HCT116 (cell line): ENCODE data around the gene ZNF697.

Source experiments
- CEBPB ChIP-seq: IDR thresholded peaks from 2 replicates; pipeline ENCODE4 v1.6.1; 2012; ENCODE audit warnings: low read depth
- CTCF ChIP-seq, 3 experiments: fragments of 200-600 bp in 1 of 3; sonication (generic) in 1 of 3; IDR thresholded peaks in 2 of 3; conservative IDR thresholded peaks in 1 of 3; 2 replicates each; pipeline ENCODE4 v1.5.1; 2012 to 2017; ENCODE audit warnings: low read depth in 2 of 3, low read length in 2 of 3, antibody characterized with exemption in 1 of 3, borderline replicate concordance in 1 of 3, control low read depth in 1 of 3, mild to moderate bottlenecking in 1 of 3, mixed read lengths in 1 of 3, mixed run types in 1 of 3, moderate library complexity in 1 of 3; ENCODE audit not compliant: insufficient read depth in 1 of 3
- EGR1 ChIP-seq: IDR thresholded peaks from 2 replicates; pipeline ENCODE4 v1.6.1; 2012; ENCODE audit warnings: low read depth
- ELF1 ChIP-seq: IDR thresholded peaks from 2 replicates; pipeline ENCODE4 v1.6.1; 2012; ENCODE audit warnings: low read depth, borderline replicate concordance
- EZH2 ChIP-seq: fragments of 200-600 bp; sonication (generic); IDR thresholded peaks from 2 replicates; pipeline ENCODE4 v1.6.1; 2017; ENCODE audit warnings: antibody characterized with exemption, mixed run types
- EZH2phosphoT487 ChIP-seq: fragments of 200-600 bp; IDR thresholded peaks from 2 replicates; pipeline ENCODE4 v1.6.1; 2018; ENCODE audit warnings: antibody characterized with exemption, borderline replicate concordance
- JUND ChIP-seq: IDR thresholded peaks from 2 replicates; pipeline ENCODE4 v1.6.1; 2012
- MAX ChIP-seq: IDR thresholded peaks from 2 replicates; pipeline ENCODE4 v1.6.1; 2012
- POLR2A ChIP-seq: IDR thresholded peaks from 2 replicates; pipeline ENCODE4 v1.7.0; 2011; ENCODE audit warnings: borderline replicate concordance; ENCODE audit not compliant: insufficient read depth, insufficient read length; ENCODE audit errors: extremely low read depth
- SRF ChIP-seq: IDR thresholded peaks from 2 replicates; pipeline ENCODE4 v1.6.1; 2012; ENCODE audit warnings: low read depth
- TCF7L2 ChIP-seq: IDR thresholded peaks from 2 replicates; pipeline ENCODE4 v1.7.0; 2011; ENCODE audit warnings: borderline replicate concordance, inconsistent platforms; ENCODE audit not compliant: insufficient read depth, insufficient read length; ENCODE audit errors: extremely low read depth
- ZFX ChIP-seq: fragments of 450-650 bp; IDR thresholded peaks from 2 replicates; pipeline ENCODE4 v1.6.1; 2017
- ZNF274 ChIP-seq: fragments of 200-500 bp; sonication (Bioruptor generic); IDR thresholded peaks from 2 replicates; pipeline ENCODE4 v1.6.1; 2014; ENCODE audit warnings: mild to moderate bottlenecking, low read depth, low read length, inconsistent platforms
- TF ChIP-seq, protein P1 (sequence below): IDR thresholded peaks from 2 replicates; pipeline ENCODE4 v1.6.1; 2011; ENCODE audit warnings: mild to moderate bottlenecking, low read length, moderate library complexity; ENCODE audit not compliant: insufficient replicate concordance; ENCODE audit errors: extremely low read depth

- TF ChIP-seq TCF7L2 (no peak), CTCF (IDR thresholded peaks at IDR 0.05 in 2 of 3, conservative IDR thresholded peaks at IDR 0.05 in 1 of 3; ENCODE audit: borderline replicate concordance in 1 of 3, insufficient read depth in 1 of 3, low read depth in 2 of 3, low read length in 2 of 3) (no peak), ZNF274 (no peak), SRF (no peak), EZH2 (no peak), POLR2A (no peak), EZH2phosphoT487 (no peak), MAX (no peak), JUND (no peak), ELF1 (no peak), ZFX (no peak), CEBPB (no peak), EGR1 (no peak)
- TF ChIP-seq, protein P1, sequence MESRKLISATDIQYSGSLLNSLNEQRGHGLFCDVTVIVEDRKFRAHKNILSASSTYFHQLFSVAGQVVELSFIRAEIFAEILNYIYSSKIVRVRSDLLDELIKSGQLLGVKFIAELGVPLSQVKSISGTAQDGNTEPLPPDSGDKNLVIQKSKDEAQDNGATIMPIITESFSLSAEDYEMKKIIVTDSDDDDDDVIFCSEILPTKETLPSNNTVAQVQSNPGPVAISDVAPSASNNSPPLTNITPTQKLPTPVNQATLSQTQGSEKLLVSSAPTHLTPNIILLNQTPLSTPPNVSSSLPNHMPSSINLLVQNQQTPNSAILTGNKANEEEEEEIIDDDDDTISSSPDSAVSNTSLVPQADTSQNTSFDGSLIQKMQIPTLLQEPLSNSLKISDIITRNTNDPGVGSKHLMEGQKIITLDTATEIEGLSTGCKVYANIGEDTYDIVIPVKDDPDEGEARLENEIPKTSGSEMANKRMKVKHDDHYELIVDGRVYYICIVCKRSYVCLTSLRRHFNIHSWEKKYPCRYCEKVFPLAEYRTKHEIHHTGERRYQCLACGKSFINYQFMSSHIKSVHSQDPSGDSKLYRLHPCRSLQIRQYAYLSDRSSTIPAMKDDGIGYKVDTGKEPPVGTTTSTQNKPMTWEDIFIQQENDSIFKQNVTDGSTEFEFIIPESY: no peak
Observed at GRCh38 chr1:119651641-119652040, 3.6 kb upstream of the ZNF697 start.
